ENCODE results near the gene SVOP.

DNA sequence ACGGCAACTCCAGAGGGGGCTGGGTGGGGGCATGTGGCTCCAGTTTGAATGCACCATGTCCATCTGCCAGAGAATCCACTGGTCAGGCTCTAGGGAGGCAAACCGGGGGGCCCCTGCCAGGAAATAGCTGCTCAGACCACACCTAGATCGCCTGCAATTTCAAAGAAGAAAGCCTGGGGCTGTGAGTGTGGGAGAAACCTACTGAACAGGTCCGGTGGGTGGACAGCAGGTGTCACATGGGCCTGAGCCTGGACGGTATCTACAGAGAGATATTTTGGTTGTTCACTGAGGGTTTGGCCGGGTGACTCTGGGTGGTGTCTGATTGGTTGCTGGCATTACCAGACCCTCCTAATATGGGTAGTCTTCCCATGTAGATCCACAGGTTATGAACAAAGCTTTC is 109.0 kb downstream of the SVOP start:
- TF ChIP-seq, protein P1, sequence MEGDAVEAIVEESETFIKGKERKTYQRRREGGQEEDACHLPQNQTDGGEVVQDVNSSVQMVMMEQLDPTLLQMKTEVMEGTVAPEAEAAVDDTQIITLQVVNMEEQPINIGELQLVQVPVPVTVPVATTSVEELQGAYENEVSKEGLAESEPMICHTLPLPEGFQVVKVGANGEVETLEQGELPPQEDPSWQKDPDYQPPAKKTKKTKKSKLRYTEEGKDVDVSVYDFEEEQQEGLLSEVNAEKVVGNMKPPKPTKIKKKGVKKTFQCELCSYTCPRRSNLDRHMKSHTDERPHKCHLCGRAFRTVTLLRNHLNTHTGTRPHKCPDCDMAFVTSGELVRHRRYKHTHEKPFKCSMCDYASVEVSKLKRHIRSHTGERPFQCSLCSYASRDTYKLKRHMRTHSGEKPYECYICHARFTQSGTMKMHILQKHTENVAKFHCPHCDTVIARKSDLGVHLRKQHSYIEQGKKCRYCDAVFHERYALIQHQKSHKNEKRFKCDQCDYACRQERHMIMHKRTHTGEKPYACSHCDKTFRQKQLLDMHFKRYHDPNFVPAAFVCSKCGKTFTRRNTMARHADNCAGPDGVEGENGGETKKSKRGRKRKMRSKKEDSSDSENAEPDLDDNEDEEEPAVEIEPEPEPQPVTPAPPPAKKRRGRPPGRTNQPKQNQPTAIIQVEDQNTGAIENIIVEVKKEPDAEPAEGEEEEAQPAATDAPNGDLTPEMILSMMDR (IDR thresholded peaks at IDR 0.05): no peak
- no peak for TF ChIP-seq POLR2A (IDR thresholded peaks at IDR 0.05)
